ENCODE data around the gene LSM7. TPM values are rescaled to one million over a fixed set of nuclear protein-coding genes. Genes with fewer than 3 reads are reported as not detected.

Gene LSM7
- total RNA-seq, 1 donor from 2014 or later: 144 TPM

- Histone ChIP-seq H3K36me3 (ENCODE audit: control insufficient read depth, insufficient read depth, low read length) (no peaks in the 10 kb centered on the region), H3K4me3 (ENCODE audit: low read depth, low read length) (no peak overlapping the region), H3K27me3 (ENCODE audit: control insufficient read depth, insufficient read depth, low read length) (peaks cover 62% of the 10 kb centered on the region)
- DNase-seq (ENCODE audit: low read depth): no peak
- TF ChIP-seq CTCF (IDR thresholded peaks at IDR 0.05; ENCODE audit: insufficient read depth, low read length, poor library complexity, severe bottlenecking): no peak
Measured at GRCh38 chr19:2306971-2307370, 21.4 kb downstream of the LSM7 start.

GRCh38 chr19:2306281-2306806, 22.0 kb downstream of the LSM7 start:
- H3K27me3 ChIP-seq (ENCODE audit: control insufficient read depth, insufficient read depth, low read length): peaks cover 62% of the 10 kb centered on the region
- no peak overlapping the region for H3K4me3 ChIP-seq (ENCODE audit: low read depth, low read length)
- no peak for DNase-seq (ENCODE audit: low read depth)
- no peak for TF ChIP-seq CTCF (IDR thresholded peaks at IDR 0.05; ENCODE audit: insufficient read depth, low read length, poor library complexity, severe bottlenecking)
- no peaks in the 10 kb centered on the region for H3K36me3 ChIP-seq (ENCODE audit: control insufficient read depth, insufficient read depth, low read length)

- no peak overlapping the region for H3K4me3 ChIP-seq (ENCODE audit: low read depth, low read length)
- H3K36me3 ChIP-seq (ENCODE audit: control insufficient read depth, insufficient read depth, low read length): no peaks in the 10 kb centered on the region
- no peak for DNase-seq (ENCODE audit: low read depth)
- TF ChIP-seq CTCF (IDR thresholded peaks at IDR 0.05; ENCODE audit: insufficient read depth, low read length, poor library complexity, severe bottlenecking): no peak
- peaks cover 64% of the 10 kb centered on the region for H3K27me3 ChIP-seq (ENCODE audit: control insufficient read depth, insufficient read depth, low read length)
Measured at GRCh38 chr19:2305452-2306280, 22.7 kb downstream of the LSM7 start.

GRCh38 chr19:2303211-2303798, 25.1 kb downstream of the LSM7 start:
- no peak overlapping the region for H3K4me3 ChIP-seq (ENCODE audit: low read depth, low read length)
- H3K36me3 ChIP-seq (ENCODE audit: control insufficient read depth, insufficient read depth, low read length): no peaks in the 10 kb centered on the region
- TF ChIP-seq CTCF (IDR thresholded peaks at IDR 0.05; ENCODE audit: insufficient read depth, low read length, poor library complexity, severe bottlenecking): no peak
- peaks cover 52% of the 10 kb centered on the region for H3K27me3 ChIP-seq (ENCODE audit: control insufficient read depth, insufficient read depth, low read length)
- no peak for DNase-seq (ENCODE audit: low read depth)

GRCh38 chr19:2302319-2303210, 25.8 kb downstream of the LSM7 start:
- no peak for DNase-seq (ENCODE audit: low read depth)
- Histone ChIP-seq H3K36me3 (ENCODE audit: control insufficient read depth, insufficient read depth, low read length) (no peaks in the 10 kb centered on the region), H3K4me3 (ENCODE audit: low read depth, low read length) (no peak overlapping the region), H3K27me3 (ENCODE audit: control insufficient read depth, insufficient read depth, low read length) (peaks cover 46% of the 10 kb centered on the region)
- TF ChIP-seq CTCF (IDR thresholded peaks at IDR 0.05; ENCODE audit: insufficient read depth, low read length, poor library complexity, severe bottlenecking): no peak
